HepG2 (cell line): ENCODE measurements around the gene CHST4. TPM values are rescaled to one million over a fixed set of nuclear protein-coding genes. Genes with fewer than 3 reads are reported as not detected.

Source experiments
- ATAC-seq: fragments of 200-7000 bp; cut with Tn5 transposase; 3 replicates; pipeline ENCODE4 v1.9.1; 2020; ENCODE audit warnings: mild to moderate bottlenecking, moderate library complexity
- BruUV-seq: library from RNA; stranded (reverse); fragments of 400-500 nt; replicated peaks from 2 replicates; lab custom pipeline; 2021; lab: Mats Ljungman, UMichigan
- CTCF ChIA-PET: fragments of 300-600 bp; formaldehyde crosslinking; extraction: SDS; loops from one replicate; lab custom pipeline; 2021; ENCODE audit warnings: low total read pairs, inconsistent platforms, low intra/inter-chr PET ratio; lab: Yijun Ruan, JAX
- POLR2A ChIA-PET: fragments of 350-600 bp; sonication (Branson Sonifier 250); formaldehyde crosslinking; loops from one replicate; lab custom pipeline; 2020; ENCODE audit warnings: antibody characterized with exemption, inconsistent platforms; lab: Yijun Ruan, JAX
- DNase-seq: peaks from one replicate; pipeline ENCODE4 v3.0.0-alpha.2; 2015; ENCODE audit warnings: low spot score
- FAIRE-seq: peaks from 3 replicates; lab custom pipeline; 2011; peaks lifted over from hg19 to GRCh38; lab: Jason Lieb, UNC
- H2AFZ ChIP-seq: one replicate; pipeline ENCODE4 v1.6.1; 2011; ENCODE audit warnings: low read length, inconsistent platforms
- H3K27ac ChIP-seq: fragments of 300-600 bp; 3 replicates; pipeline ENCODE4 v1.8.0; 2011; ENCODE audit warnings: mixed run types, mild to moderate bottlenecking, mixed read lengths, low read length, inconsistent platforms; ENCODE audit not compliant: insufficient read depth; ENCODE audit errors: extremely low read length
- H3K27me3 ChIP-seq, 2 experiments: fragments of 200-600 bp in 1 of 2; 2 replicates in 1 of 2; 3 replicates in 1 of 2; pipeline versions ENCODE4 v1.6.0 to v1.8.0; 2011; ENCODE audit warnings: low read length in 2 of 2, mild to moderate bottlenecking in 2 of 2, moderate library complexity in 2 of 2, inconsistent platforms in 1 of 2; ENCODE audit not compliant: insufficient read depth in 2 of 2, control insufficient read depth in 1 of 2
- H3K36me3 ChIP-seq, 2 experiments: fragments of 200-600 bp in 1 of 2; replicated peaks in 1 of 2; 2 replicates in 1 of 2; 3 replicates in 1 of 2; pipeline versions ENCODE4 v1.5.1 to v1.8.0; 2011; ENCODE audit warnings: low read length in 2 of 2, inconsistent platforms in 1 of 2; ENCODE audit not compliant: insufficient read depth in 2 of 2, control insufficient read depth in 1 of 2
- H3K4me1 ChIP-seq: 2 replicates; pipeline ENCODE4 v1.5.1; 2012; ENCODE audit warnings: low read length, inconsistent platforms; ENCODE audit not compliant: insufficient read depth
- H3K4me2 ChIP-seq: 2 replicates; pipeline ENCODE4 v1.6.0; 2011; ENCODE audit warnings: low read depth, low read length, inconsistent platforms
- H3K4me3 ChIP-seq, 3 experiments: fragments of 200-600 bp in 1 of 3; sonication (generic), shearing (Covaris generic) in 1 of 3; replicated peaks in 1 of 3; 2 replicates each; pipeline ENCODE4 v1.5.1; 2011 to 2016; ENCODE audit warnings: low read length in 3 of 3, inconsistent platforms in 2 of 3, low read depth in 2 of 3, mild to moderate bottlenecking in 2 of 3, control low read depth in 1 of 3, mixed read lengths in 1 of 3; ENCODE audit not compliant: insufficient read depth in 1 of 3
- H3K79me2 ChIP-seq: one replicate; pipeline ENCODE4 v1.6.1; 2011; ENCODE audit warnings: low read length, inconsistent platforms; ENCODE audit not compliant: insufficient read depth
- H3K9ac ChIP-seq: 2 replicates; pipeline ENCODE4 v1.6.0; 2011; ENCODE audit warnings: mild to moderate bottlenecking, low read depth, low read length, inconsistent platforms; ENCODE audit not compliant: insufficient read depth
- H3K9me3 ChIP-seq: 2 replicates; pipeline ENCODE4 v1.5.1; 2012; ENCODE audit warnings: mild to moderate bottlenecking, low read length
- H4K20me1 ChIP-seq: 2 replicates; pipeline ENCODE4 v1.6.0; 2011; ENCODE audit warnings: inconsistent platforms, mild to moderate bottlenecking, low read length, moderate library complexity; ENCODE audit not compliant: insufficient read depth
- AHDC1 ChIP-seq: sonication (generic); formaldehyde crosslinking; IDR thresholded peaks from 2 replicates; pipeline ENCODE4 v1.5.1; 2020; ENCODE audit warnings: mild to moderate bottlenecking, missing genetic modification reagents, borderline replicate concordance
- BCL6 ChIP-seq: IDR thresholded peaks from 2 replicates; pipeline ENCODE4 v1.6.1; 2016; ENCODE audit warnings: missing genetic modification reagents, missing compliant biosample characterization
- GATAD2A ChIP-seq: IDR thresholded peaks from 2 replicates; pipeline ENCODE4 v1.6.1; 2016
- MATR3 ChIP-seq: sonication (generic); formaldehyde crosslinking; IDR thresholded peaks from 2 replicates; pipeline ENCODE4 v1.4.0; 2020; ENCODE audit warnings: missing genetic modification reagents
- NCOA2 ChIP-seq: sonication (generic); formaldehyde crosslinking; IDR thresholded peaks from 2 replicates; pipeline ENCODE4 v1.8.0; 2022; ENCODE audit warnings: inconsistent platforms
- PAXIP1 ChIP-seq: sonication (generic); formaldehyde crosslinking; conservative IDR thresholded peaks from 2 replicates; pipeline ENCODE4 v1.4.0; 2020; ENCODE audit warnings: mild to moderate bottlenecking, missing genetic modification reagents, moderate library complexity
- RXRB ChIP-seq: IDR thresholded peaks from 2 replicates; pipeline ENCODE4 v1.6.1; 2016; ENCODE audit warnings: borderline replicate concordance, missing genetic modification reagents, missing compliant biosample characterization
- SOX13 ChIP-seq, 3 experiments: fragments of 450-650 bp in 1 of 3; sonication (generic) in 1 of 3; formaldehyde crosslinking in 1 of 3; IDR thresholded peaks in 2 of 3; conservative IDR thresholded peaks in 1 of 3; 2 replicates each; pipeline versions ENCODE4 v1.5.0 to v1.6.1; 2016 to 2020; ENCODE audit warnings: antibody characterized with exemption in 1 of 3, mild to moderate bottlenecking in 1 of 3, missing compliant biosample characterization in 1 of 3, missing genetic modification reagents in 1 of 3, moderate library complexity in 1 of 3
- ZNF576 ChIP-seq: sonication (generic); formaldehyde crosslinking; IDR thresholded peaks from 2 replicates; pipeline ENCODE4 v1.4.0; 2020; ENCODE audit warnings: mild to moderate bottlenecking, missing genetic modification reagents
- in situ Hi-C: cut with HindIII; loops from 2 replicates; pipeline ENCODE4 v1.10.0; 2017; ENCODE audit warnings: low pct_unique_long_range_greater_than_20kb; ENCODE audit not compliant: extremely low pct_ligation_motif_present
- intact Hi-C: fragments of 100-400 bp; cut with micrococcal nuclease; formaldehyde crosslinking; loops from one replicate; pipeline ENCODE4 v1.10.0; 2022; ENCODE audit not compliant: unreplicated experiment
- polyA plus RNA-seq, 8 experiments: library from polyadenylated mRNA; depleted of rRNA in 3 of 8; stranded (reverse) in 7 of 8; unstranded in 1 of 8; fragments of >200 nt; fragmentation: Illumina TruSeq in 4 of 8; extraction: Trizol in 4 of 8; gene quantifications; 2 replicates each; pipeline versions ENCODE4 v1.2.1 to v1.2.3, GENCODE V29; 2011 to 2016; ENCODE audit warnings: low read depth in 4 of 8, missing spikeins in 1 of 8, mixed read lengths in 1 of 8; ENCODE audit not compliant: insufficient read depth in 1 of 8
- total RNA-seq, 5 experiments: library from RNA; depleted of rRNA; stranded (reverse); fragments of >200 nt; fragmentation: Illumina TruSeq; extraction: Trizol; gene quantifications; 2 replicates each; pipeline ENCODE4 v1.2.3, GENCODE V29; 2016; ENCODE audit warnings: low read depth in 1 of 5

Gene CHST4
- total and polyA plus RNA-seq, 2 of the 13 experiments (the other 11 are each of a cell fraction or from before 2014, with no cell fraction given) = not detected

- DNase-seq (peak; percentile 44), ATAC-seq (no peak), FAIRE-seq (no peak)
- in situ Hi-C loops = no loop called here
- Histone ChIP-seq H4K20me1 (no peaks in the 10 kb centered on the region), H3K27ac (peak overlapping the region; percentile 27), H3K36me3 (no peaks in the 10 kb centered on the region), H3K9ac (no peak overlapping the region), H3K4me3 (no peak overlapping the region), H3K4me2 (peak overlapping the region; percentile 36; the same call in 1 of the 2 replicates), H3K27me3 (no peaks in the 10 kb centered on the region; a peak in 1 of 5 replicates), H3K79me2 (no peaks in the 10 kb centered on the region), H3K4me1 (peaks cover 53% of the 10 kb centered on the region), H2AFZ (no peak overlapping the region), H3K9me3 (peaks cover 9% of the 10 kb centered on the region)
- POLR2A ChIA-PET = interaction anchor here (1.5 kb wide), 1 partner anchor 34 kb away, joined by 3 read pairs; no protein-coding TSS in a partner anchor
- BruUV-seq = no TSS peak
- CTCF ChIA-PET = no interaction called here
- intact Hi-C loops = no loop called here
- TF ChIP-seq MATR3 (no peak), SOX13 (IDR thresholded peaks at IDR 0.05) (no peak), SOX13 (CRISPR knock-in tag; conservative IDR thresholded peaks at IDR 0.05 in 1 of 2, IDR thresholded peaks at IDR 0.05 in 1 of 2) (peak in 1 of 2 experiments; percentile 22; a peak in 1 of 4 replicates), BCL6 (CRISPR knock-in tag) (peak; percentile 34; the same call in 1 of the 2 replicates), GATAD2A (CRISPR knock-in tag) (peak; percentile 66), RXRB (CRISPR knock-in tag) (peak; percentile 82), AHDC1 (CRISPR knock-in tag) (peak; percentile 21; the same call in 1 of the 2 replicates), NCOA2 (CRISPR knock-in tag) (peak; percentile 19; the same call in 1 of the 2 replicates), ZNF576 (CRISPR knock-in tag) (no peak), PAXIP1 (peak; percentile 71)
These were observed 33.6 kb downstream of the CHST4 start for GRCh38 chr16:71559855-71560254.
